Right lobe of liver (tissue), 6 donors: Measurements from ENCODE around the gene EDIL3. TPM values are rescaled to one million over a fixed set of nuclear protein-coding genes. Genes with fewer than 3 reads are reported as not detected.

Experiments used
- ATAC-seq, 4 donors: fragments of 200-7000 bp; cut with Tn5 transposase; one replicate each; pipeline ENCODE4 v1.9.1; 2020; ENCODE audit warnings: mild to moderate bottlenecking in 4 of 4, moderate library complexity in 4 of 4
- DNase-seq, 3 donors: peaks; one replicate each; pipeline ENCODE4 v3.0.0-alpha.2; 2020
- H3K27ac ChIP-seq, 3 donors: fragments of 200-600 bp; one replicate each; pipeline ENCODE4 v1.8.0; 2022
- H3K27me3 ChIP-seq, 2 donors: fragments of 200-600 bp; one replicate each; pipeline ENCODE4 v1.8.0; 2022
- H3K36me3 ChIP-seq, 4 donors: fragments of 200-600 bp; sonication (generic) in 1 of 4; one replicate each; pipeline versions ENCODE4 v1.5.1 to v1.8.0; 2017 to 2022; ENCODE audit warnings: control low read depth in 1 of 4
- H3K4me1 ChIP-seq, 4 donors: fragments of 200-600 bp; sonication (generic) in 1 of 4; one replicate each; pipeline versions ENCODE4 v1.5.1 to v1.8.0; 2017 to 2022; ENCODE audit warnings: control low read depth in 1 of 4
- H3K4me3 ChIP-seq, 3 donors: fragments of 200-600 bp; one replicate each; pipeline ENCODE4 v1.8.0; 2022
- H3K9me3 ChIP-seq, 4 donors: fragments of 200-600 bp; sonication (generic) in 1 of 4; one replicate each; pipeline versions ENCODE4 v1.5.1 to v1.8.0; 2017 to 2022; ENCODE audit warnings: control low read depth in 1 of 4
- POLR2A ChIP-seq: fragments of 450-650 bp; IDR thresholded peaks from one replicate; pipeline ENCODE4 v1.6.1; 2017; ENCODE audit warnings: antibody characterized with exemption, mild to moderate bottlenecking
- WGBS: methylation state at CpG from one replicate; pipeline ENCODE4 v1.1.6; 2018; ENCODE audit warnings: low coverage, low lambda C conversion rate; ENCODE audit not compliant: insufficient coverage; ENCODE audit errors: missing lambda C conversion rate; 5-methylcytosine and 5-hydroxymethylcytosine counted together
- intact Hi-C, 2 donors: fragments of 100-400 bp; cut with DNase I; formaldehyde crosslinking; loops; one replicate each; pipeline versions ENCODE4 v1.11.2 to v1.14.1; 2022
- total RNA-seq, 6 experiments: library from RNA; depleted of rRNA in 2 of 6; stranded (reverse); fragments of >200 nt in 2 of 6; fragmentation: NEBNext Ultra II Directional in 3 of 6; extraction: Animal tissue kit (Norgen Biotek cat#: 25700) in 3 of 6; gene quantifications; one replicate each; pipeline versions ENCODE4 v1.1.0 to v1.2.4, GENCODE V29; 2016 to 2023
- TF ChIP-seq, protein P1 (sequence below), 4 donors: fragments of 200-600 bp in 3 of 4; fragments of 450-650 bp in 1 of 4; IDR thresholded peaks; one replicate each; pipeline versions ENCODE4 v1.5.1 to v1.8.0; 2016 to 2022; ENCODE audit warnings: antibody characterized with exemption in 4 of 4, mild to moderate bottlenecking in 2 of 4
- donor health status: DM: no; HTN: yes; CAD: no.
- donor health status: DM: no; HTN: no; CAD: no.
- donor health status: DM: no; HTN: no; CAD: no.
- donor health status: DM: no; HTN: yes; CAD: no.
- donor health status: DM: no; HTN: yes; CAD: no.

EDIL3 gene
- total RNA-seq, 6 experiments from 2014 or later: 0.61 to 0.84 (median 0.68) TPM; not detected in 3

DNA sequence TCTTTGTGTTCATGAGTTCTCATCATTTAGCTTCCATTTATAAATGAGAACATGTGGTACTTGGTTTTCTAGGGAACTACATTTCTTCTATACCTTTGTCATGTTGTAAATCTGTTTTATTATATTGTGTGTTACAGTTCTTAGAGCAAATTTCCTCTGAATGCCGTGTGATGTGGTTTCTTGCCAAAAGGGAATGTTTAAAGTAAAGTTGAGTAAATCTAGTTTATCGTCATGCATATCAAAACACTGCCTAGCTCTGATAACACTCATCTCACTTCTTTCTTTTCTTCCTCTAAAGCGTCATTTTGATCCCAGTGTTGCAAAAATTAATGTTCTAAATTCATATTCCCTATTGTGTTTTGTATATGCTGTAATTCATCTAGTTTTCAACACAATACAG, 368.6 kb downstream of the EDIL3 start:
- Histone ChIP-seq H3K4me3 (no peak overlapping the region), H3K27ac (no peak overlapping the region), H3K4me1 (no peaks in the 10 kb centered on the region), H3K27me3 (no peaks in the 10 kb centered on the region), H3K36me3 (no peaks in the 10 kb centered on the region), H3K9me3 (no peaks in the 10 kb centered on the region)
- WGBS: 46% methylated on average over 3 of the region's 3 CpGs
- intact Hi-C loops: no loop called here
- TF ChIP-seq, protein P1, sequence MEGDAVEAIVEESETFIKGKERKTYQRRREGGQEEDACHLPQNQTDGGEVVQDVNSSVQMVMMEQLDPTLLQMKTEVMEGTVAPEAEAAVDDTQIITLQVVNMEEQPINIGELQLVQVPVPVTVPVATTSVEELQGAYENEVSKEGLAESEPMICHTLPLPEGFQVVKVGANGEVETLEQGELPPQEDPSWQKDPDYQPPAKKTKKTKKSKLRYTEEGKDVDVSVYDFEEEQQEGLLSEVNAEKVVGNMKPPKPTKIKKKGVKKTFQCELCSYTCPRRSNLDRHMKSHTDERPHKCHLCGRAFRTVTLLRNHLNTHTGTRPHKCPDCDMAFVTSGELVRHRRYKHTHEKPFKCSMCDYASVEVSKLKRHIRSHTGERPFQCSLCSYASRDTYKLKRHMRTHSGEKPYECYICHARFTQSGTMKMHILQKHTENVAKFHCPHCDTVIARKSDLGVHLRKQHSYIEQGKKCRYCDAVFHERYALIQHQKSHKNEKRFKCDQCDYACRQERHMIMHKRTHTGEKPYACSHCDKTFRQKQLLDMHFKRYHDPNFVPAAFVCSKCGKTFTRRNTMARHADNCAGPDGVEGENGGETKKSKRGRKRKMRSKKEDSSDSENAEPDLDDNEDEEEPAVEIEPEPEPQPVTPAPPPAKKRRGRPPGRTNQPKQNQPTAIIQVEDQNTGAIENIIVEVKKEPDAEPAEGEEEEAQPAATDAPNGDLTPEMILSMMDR (IDR thresholded peaks at IDR 0.05): no peak
- TF ChIP-seq POLR2A: no peak
- no peak for DNase-seq
- ATAC-seq: no peak

GRCh38 chr5:84014966-84015365, 369.7 kb downstream of the EDIL3 start:
- no peak for ATAC-seq
- Histone ChIP-seq H3K36me3 (no peaks in the 10 kb centered on the region), H3K27me3 (no peaks in the 10 kb centered on the region), H3K9me3 (no peaks in the 10 kb centered on the region), H3K4me3 (no peak overlapping the region), H3K27ac (no peak overlapping the region), H3K4me1 (no peaks in the 10 kb centered on the region)
- intact Hi-C loops: no loop called here
- no peak for DNase-seq
- no peak for TF ChIP-seq POLR2A
- TF ChIP-seq, protein P1 (IDR thresholded peaks at IDR 0.05): no peak

DNA sequence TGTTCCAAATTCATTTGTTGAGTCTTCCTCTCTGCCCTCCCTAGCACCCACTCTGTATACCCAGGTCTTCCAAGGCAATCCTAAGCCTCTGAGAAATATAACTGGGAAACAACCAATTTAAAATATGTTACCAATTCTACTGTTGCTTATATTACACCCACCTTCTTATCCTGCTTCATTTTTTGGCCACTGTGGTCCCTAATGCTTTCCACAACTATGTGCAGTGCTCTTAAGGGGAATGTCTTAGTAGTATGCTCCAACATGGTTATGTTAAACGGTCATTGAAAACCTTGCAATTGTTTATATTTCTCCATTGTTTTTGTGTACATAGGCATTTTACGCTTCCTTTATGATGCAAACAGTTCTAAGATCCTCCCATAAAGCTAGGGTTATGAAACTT, 390.9 kb downstream of the EDIL3 start:
- ATAC-seq: no peak
- H3K4me1 ChIP-seq: no peaks in the 10 kb centered on the region
- no peak for DNase-seq
- H3K9me3 ChIP-seq: no peaks in the 10 kb centered on the region
- no peak for TF ChIP-seq POLR2A
- TF ChIP-seq, protein P1 (IDR thresholded peaks at IDR 0.05): no peak
- no peaks in the 10 kb centered on the region for H3K36me3 ChIP-seq
- no peak overlapping the region for H3K4me3 ChIP-seq
- no peaks in the 10 kb centered on the region for H3K27me3 ChIP-seq
- WGBS: 52% methylated on average over 2 of the region's 2 CpGs
- intact Hi-C loops: no loop called here
- no peak overlapping the region for H3K27ac ChIP-seq

DNA sequence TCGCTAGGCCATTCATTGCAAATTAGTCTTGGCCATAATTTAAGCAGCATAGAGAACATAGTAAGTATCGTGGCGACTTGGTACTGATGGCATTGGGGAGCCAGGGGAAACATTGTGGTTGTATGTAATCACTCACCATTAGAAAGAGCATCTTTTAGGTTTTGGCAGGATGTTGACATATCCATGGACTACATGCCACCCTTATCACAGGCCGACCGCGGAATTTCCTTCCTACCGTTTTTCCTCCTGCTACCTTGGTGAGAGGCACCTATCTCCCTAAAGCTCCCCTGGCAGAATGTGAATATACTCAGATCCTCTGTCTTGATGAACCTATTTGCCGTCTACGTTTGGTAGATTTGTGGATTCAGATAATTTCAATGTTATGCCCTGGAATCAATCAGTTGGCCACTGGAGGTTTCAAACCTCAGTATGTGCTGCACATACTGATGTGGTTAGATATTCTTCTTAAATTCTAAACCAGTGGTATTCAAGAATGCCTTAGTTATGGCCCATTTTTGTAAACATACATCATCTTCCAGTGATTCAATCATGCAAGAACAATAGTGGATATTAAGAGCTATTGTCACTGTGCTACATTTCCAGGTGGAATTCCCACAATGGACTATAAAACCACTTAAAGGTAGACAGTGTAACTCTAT, 393.0 kb downstream of the EDIL3 start:
- DNase-seq (no peak), ATAC-seq (no peak)
- H3K9me3 ChIP-seq: no peaks in the 10 kb centered on the region
- H3K27me3 ChIP-seq: no peaks in the 10 kb centered on the region
- no peak overlapping the region for H3K4me3 ChIP-seq
- no peaks in the 10 kb centered on the region for H3K36me3 ChIP-seq
- TF ChIP-seq, protein P1 (IDR thresholded peaks at IDR 0.05): no peak
- no peak for TF ChIP-seq POLR2A
- no peak overlapping the region for H3K27ac ChIP-seq
- intact Hi-C loops: no loop called here
- 87% methylated on average over 7 of the region's 9 CpGs for WGBS
- H3K4me1 ChIP-seq: no peaks in the 10 kb centered on the region

DNA sequence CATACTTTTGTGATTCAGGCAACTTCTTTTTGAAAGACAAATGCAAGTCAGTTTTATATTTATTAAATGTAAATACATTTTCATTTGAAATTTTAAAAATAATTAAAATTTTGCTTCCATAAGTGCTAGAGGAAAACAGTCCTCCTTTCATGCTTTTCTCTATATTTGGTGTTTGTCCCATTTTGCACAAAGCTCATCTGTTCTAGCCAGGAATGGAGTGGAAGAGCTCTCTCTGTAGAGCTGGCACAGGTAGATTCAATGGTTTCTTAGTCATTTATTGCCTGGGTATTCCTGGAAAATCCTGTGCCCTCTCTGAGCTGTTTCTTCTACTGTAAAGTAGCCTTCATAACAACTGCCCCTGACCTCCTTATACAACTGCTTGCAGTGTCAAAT, 396.4 kb downstream of the EDIL3 start:
- intact Hi-C loops: no loop called here
- Histone ChIP-seq H3K27me3 (no peaks in the 10 kb centered on the region), H3K4me3 (no peak overlapping the region), H3K4me1 (no peaks in the 10 kb centered on the region), H3K27ac (no peak overlapping the region), H3K36me3 (no peaks in the 10 kb centered on the region), H3K9me3 (no peaks in the 10 kb centered on the region)
- TF ChIP-seq POLR2A: no peak
- TF ChIP-seq, protein P1 (IDR thresholded peaks at IDR 0.05): no peak
- ATAC-seq: no peak
- no peak for DNase-seq
